ENCODE results near the gene TNNT2. TPM values are rescaled to one million over a fixed set of nuclear protein-coding genes. Genes with fewer than 3 reads are reported as not detected.

Gene TNNT2
- total RNA-seq, 1 donor = not detected

DNA sequence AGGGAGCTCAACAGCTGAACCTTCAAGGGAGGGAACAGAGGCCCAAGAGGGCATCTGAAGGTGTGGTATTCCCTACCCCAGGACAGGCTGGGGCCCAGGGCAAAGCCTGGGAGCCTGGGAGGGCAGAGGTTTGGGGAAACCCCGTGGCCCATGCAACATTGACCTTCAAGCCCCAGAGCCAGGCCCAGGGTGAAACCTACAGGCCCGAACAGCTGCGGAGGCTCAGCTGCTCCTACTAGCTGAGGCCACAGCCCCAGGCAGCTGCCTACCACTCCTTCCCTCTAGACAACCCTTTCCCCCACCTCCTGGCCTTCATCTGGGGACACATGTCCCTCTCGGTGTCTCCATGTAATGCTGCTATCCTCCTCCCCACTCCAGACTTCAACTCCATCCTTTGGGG, 18.5 kb upstream of the TNNT2 start:
- H3K4me1 ChIP-seq (ENCODE audit: insufficient read depth, low read length) = no peaks in the 10 kb centered on the region
- H3K9me3 ChIP-seq (ENCODE audit: low read depth, low read length) = no peaks in the 10 kb centered on the region
- H3K27me3 ChIP-seq (ENCODE audit: insufficient read depth, low read length) = peaks cover 46% of the 10 kb centered on the region
- H3K36me3 ChIP-seq (ENCODE audit: insufficient read depth, low read length) = no peaks in the 10 kb centered on the region
- DNase-seq (ENCODE audit: insufficient read length, low spot score, missing footprints) = no peak
- no peak overlapping the region for H3K4me3 ChIP-seq (ENCODE audit: insufficient read depth, low read length)
- no peak overlapping the region for H3K4me2 ChIP-seq (ENCODE audit: insufficient read depth, low read length)
- H3K27ac ChIP-seq (ENCODE audit: low read depth, low read length) = no peak overlapping the region
- H4K20me1 ChIP-seq (ENCODE audit: insufficient read depth, low read length) = no peaks in the 10 kb centered on the region
- TF ChIP-seq, protein P1, sequence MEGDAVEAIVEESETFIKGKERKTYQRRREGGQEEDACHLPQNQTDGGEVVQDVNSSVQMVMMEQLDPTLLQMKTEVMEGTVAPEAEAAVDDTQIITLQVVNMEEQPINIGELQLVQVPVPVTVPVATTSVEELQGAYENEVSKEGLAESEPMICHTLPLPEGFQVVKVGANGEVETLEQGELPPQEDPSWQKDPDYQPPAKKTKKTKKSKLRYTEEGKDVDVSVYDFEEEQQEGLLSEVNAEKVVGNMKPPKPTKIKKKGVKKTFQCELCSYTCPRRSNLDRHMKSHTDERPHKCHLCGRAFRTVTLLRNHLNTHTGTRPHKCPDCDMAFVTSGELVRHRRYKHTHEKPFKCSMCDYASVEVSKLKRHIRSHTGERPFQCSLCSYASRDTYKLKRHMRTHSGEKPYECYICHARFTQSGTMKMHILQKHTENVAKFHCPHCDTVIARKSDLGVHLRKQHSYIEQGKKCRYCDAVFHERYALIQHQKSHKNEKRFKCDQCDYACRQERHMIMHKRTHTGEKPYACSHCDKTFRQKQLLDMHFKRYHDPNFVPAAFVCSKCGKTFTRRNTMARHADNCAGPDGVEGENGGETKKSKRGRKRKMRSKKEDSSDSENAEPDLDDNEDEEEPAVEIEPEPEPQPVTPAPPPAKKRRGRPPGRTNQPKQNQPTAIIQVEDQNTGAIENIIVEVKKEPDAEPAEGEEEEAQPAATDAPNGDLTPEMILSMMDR (IDR thresholded peaks at IDR 0.05; ENCODE audit: extremely low read depth, low read depth, low read length) = no peak
- no peak overlapping the region for H2AFZ ChIP-seq (ENCODE audit: low read length)
- no peaks in the 10 kb centered on the region for H3K79me2 ChIP-seq (ENCODE audit: insufficient read depth, low read length)

- Histone ChIP-seq H3K27me3 (ENCODE audit: insufficient read depth, low read length) (peaks cover 32% of the 10 kb centered on the region), H3K9me3 (ENCODE audit: low read depth, low read length) (no peaks in the 10 kb centered on the region), H3K4me3 (ENCODE audit: insufficient read depth, low read length) (no peak overlapping the region), H2AFZ (ENCODE audit: low read length) (no peak overlapping the region), H3K4me1 (ENCODE audit: insufficient read depth, low read length) (no peaks in the 10 kb centered on the region), H3K4me2 (ENCODE audit: insufficient read depth, low read length) (no peak overlapping the region), H3K36me3 (ENCODE audit: insufficient read depth, low read length) (no peaks in the 10 kb centered on the region), H3K79me2 (ENCODE audit: insufficient read depth, low read length) (no peaks in the 10 kb centered on the region), H3K27ac (ENCODE audit: low read depth, low read length) (no peak overlapping the region), H4K20me1 (ENCODE audit: insufficient read depth, low read length) (no peaks in the 10 kb centered on the region)
- TF ChIP-seq, protein P1 (IDR thresholded peaks at IDR 0.05; ENCODE audit: extremely low read depth, low read depth, low read length) = no peak
- no peak for DNase-seq (ENCODE audit: insufficient read length, low spot score, missing footprints)
Measured at GRCh38 chr1:201394591-201394990, 17.1 kb upstream of the TNNT2 start.

- no peak overlapping the region for H3K4me2 ChIP-seq (ENCODE audit: insufficient read depth, low read length)
- DNase-seq (ENCODE audit: insufficient read length, low spot score, missing footprints) = no peak
- H3K4me3 ChIP-seq (ENCODE audit: insufficient read depth, low read length) = no peak overlapping the region
- peaks cover 17% of the 10 kb centered on the region for H3K27me3 ChIP-seq (ENCODE audit: insufficient read depth, low read length)
- H3K36me3 ChIP-seq (ENCODE audit: insufficient read depth, low read length) = no peaks in the 10 kb centered on the region
- H3K79me2 ChIP-seq (ENCODE audit: insufficient read depth, low read length) = no peaks in the 10 kb centered on the region
- no peak overlapping the region for H2AFZ ChIP-seq (ENCODE audit: low read length)
- no peaks in the 10 kb centered on the region for H3K4me1 ChIP-seq (ENCODE audit: insufficient read depth, low read length)
- H4K20me1 ChIP-seq (ENCODE audit: insufficient read depth, low read length) = no peaks in the 10 kb centered on the region
- no peaks in the 10 kb centered on the region for H3K9me3 ChIP-seq (ENCODE audit: low read depth, low read length)
- H3K27ac ChIP-seq (ENCODE audit: low read depth, low read length) = no peak overlapping the region
- TF ChIP-seq, protein P1 (IDR thresholded peaks at IDR 0.05; ENCODE audit: extremely low read depth, low read depth, low read length) = no peak
Measured at GRCh38 chr1:201393076-201393475, 15.6 kb upstream of the TNNT2 start.

DNA sequence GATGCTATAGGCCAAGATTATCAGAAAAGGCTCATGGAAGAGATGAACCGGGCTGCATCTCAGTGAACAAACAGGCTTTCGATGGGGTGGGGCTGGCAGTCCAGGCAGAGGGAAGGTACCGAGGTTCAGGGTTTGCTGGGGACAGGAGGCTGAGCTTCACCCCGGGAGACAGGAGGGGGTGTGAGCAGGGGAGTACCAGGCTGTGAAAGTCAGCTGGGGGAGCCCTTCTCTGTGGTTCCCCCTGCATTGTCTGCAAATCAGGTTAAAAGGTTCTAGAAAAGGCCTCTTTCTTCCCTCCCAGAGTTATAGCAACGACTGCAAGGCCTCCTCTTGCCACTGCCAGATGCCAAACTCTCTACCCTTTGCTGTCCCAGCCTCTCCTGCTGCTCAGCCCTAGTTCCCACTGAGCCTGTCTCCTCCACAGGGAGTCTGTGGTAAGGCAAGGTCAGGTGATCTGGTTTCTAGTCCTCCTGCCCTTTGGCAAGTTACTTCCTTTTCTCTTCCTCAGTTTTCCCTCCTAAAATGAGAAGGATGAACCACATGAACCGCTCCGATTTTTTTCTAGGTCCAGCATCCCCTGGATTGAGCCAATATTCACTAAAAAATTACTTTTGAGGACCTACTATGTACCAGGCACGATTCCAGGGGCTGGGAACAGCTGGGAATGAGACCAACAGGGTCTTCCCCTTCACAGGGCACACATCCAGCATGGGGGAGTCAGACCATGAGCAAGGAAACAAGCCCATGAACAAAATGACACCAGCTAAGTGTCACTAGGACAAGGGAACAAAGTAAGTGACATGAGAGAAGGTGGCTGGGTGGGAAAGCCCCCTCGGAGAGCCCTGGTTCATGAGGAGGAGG, 14.4 kb upstream of the TNNT2 start:
- Histone ChIP-seq H3K79me2 (ENCODE audit: insufficient read depth, low read length) (no peaks in the 10 kb centered on the region), H3K4me2 (ENCODE audit: insufficient read depth, low read length) (no peak overlapping the region), H3K36me3 (ENCODE audit: insufficient read depth, low read length) (no peaks in the 10 kb centered on the region), H3K4me1 (ENCODE audit: insufficient read depth, low read length) (no peaks in the 10 kb centered on the region), H3K4me3 (ENCODE audit: insufficient read depth, low read length) (no peak overlapping the region), H4K20me1 (ENCODE audit: insufficient read depth, low read length) (no peaks in the 10 kb centered on the region), H2AFZ (ENCODE audit: low read length) (no peak overlapping the region), H3K27me3 (ENCODE audit: insufficient read depth, low read length) (peaks cover 19% of the 10 kb centered on the region), H3K27ac (ENCODE audit: low read depth, low read length) (no peak overlapping the region), H3K9me3 (ENCODE audit: low read depth, low read length) (no peaks in the 10 kb centered on the region)
- TF ChIP-seq, protein P1 (IDR thresholded peaks at IDR 0.05; ENCODE audit: extremely low read depth, low read depth, low read length) = no peak
- DNase-seq (ENCODE audit: insufficient read length, low spot score, missing footprints) = no peak
